ENCODE results near the gene DCTN1.

GRCh38 chr2:74428675-74429074, 48.6 kb upstream of the DCTN1 start:
- no peak for TF ChIP-seq JUNB (IDR thresholded peaks at IDR 0.05)
- no peak for TF ChIP-seq POLR2A (IDR thresholded peaks at IDR 0.05; ENCODE audit: low read length)
- no peak for TF ChIP-seq RNF2 (IDR thresholded peaks at IDR 0.05; ENCODE audit: borderline replicate concordance, low read depth)
- TF ChIP-seq RFX5 (IDR thresholded peaks at IDR 0.05): no peak
- TF ChIP-seq CTCF (IDR thresholded peaks at IDR 0.05): no peak
- no peak for TF ChIP-seq ESRRA (IDR thresholded peaks at IDR 0.05; ENCODE audit: borderline replicate concordance, low read length)
- no peak for TF ChIP-seq MAFK (IDR thresholded peaks at IDR 0.05; ENCODE audit: partially characterized antibody)

All from A549 (cell line).